HCEC 1CT (cell line): ENCODE measurements around the gene ADCYAP1R1.

Experiments
- DNase-seq: peaks from one replicate; pipeline ENCODE4 v3.0.0-alpha.2; 2017

Gene ADCYAP1R1

GRCh38 chr7:31044529-31044928 lies 7.6 kb upstream of the ADCYAP1R1 start:
- no peak for DNase-seq

DNA sequence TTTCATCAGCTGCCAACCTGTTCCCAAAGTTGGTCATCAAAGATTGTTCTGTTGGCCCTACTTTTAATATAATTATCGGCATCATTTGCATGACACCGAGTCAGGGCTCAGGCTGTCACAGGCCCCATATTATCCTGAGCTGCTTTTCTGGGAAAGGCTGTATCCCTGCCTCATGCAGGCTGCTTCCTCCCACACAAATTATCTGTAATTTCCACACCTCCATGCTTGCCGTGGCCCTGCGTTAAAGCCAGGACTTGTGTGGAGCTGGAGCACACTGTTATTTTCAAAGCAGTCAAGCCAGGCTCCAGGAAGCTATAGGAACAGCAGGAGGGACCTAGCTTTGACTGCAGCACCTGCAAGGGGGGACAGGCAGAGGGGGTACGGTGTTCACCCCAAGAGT lies 5.4 kb upstream of the ADCYAP1R1 start:
- DNase-seq, result no peak

GRCh38 chr7:31047313-31048146 lies 4.6 kb upstream of the ADCYAP1R1 start:
- no peak for DNase-seq

- no peak for DNase-seq
These were observed 2.9 kb upstream of the ADCYAP1R1 start for GRCh38 chr7:31049005-31049765.

- DNase-seq, result no peak
These were observed 356 bp downstream of the ADCYAP1R1 start for GRCh38 chr7:31052487-31052840.

DNA sequence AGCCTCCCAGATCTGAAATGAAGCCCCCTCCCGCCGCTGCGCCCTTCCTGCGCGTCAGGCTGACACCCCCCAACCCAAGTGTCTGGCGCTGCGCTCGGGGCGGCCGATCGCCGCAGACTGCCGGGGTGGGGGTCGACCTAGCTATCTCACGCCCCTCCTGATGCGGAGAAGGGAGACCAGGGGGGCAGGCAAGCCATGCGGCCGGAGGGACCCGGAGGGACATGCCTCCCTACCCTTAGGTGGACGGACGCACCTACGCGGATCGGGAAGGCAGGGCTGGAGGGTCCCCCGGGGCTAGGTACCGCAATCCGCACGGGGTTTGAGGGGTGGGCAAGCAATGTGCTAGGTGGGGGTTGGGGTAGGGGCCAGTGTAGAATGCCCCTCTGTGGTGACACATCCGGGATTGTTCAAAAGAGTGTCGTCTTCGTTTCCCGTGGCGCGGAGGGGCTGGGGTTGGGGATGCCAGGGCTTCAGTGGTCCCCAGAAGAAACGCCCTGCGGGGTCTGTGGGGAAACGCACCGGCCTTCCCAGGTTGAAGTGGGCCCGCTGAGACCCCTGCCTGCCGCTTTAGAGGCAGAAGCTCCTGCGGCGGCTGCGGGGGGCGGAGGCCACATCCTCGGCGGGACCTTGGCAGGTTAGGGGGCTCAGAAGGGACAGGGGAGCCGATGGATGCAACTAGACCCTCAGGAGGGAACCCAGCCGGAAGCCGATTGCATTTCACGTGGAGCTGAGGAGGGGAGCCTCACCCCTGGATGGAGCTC lies 913 bp downstream of the ADCYAP1R1 start:
- DNase-seq, result no peak

- no peak for DNase-seq
These were observed 1.9 kb downstream of the ADCYAP1R1 start for GRCh38 chr7:31053986-31054385.

- DNase-seq, result no peak
These were observed 2.6 kb downstream of the ADCYAP1R1 start for GRCh38 chr7:31054608-31055278.

DNA sequence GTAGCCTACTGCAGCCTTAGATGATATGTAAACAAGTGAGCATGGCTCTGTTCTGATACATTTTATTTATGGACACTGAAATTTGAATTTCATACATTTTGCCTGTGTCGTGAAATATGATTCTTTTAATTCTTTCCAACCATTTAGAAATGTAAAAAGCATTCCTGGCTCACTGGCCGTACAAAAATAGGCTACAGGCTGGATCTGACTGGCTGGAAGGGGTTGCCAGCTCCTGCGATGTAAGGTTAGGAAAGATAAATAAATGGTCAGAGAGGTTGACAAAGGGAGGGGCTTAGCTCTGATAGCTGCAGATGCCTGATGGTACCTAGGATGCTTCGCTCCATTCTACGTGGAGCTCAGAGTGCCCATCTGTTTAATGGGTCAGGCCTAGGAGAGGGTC lies 3.4 kb downstream of the ADCYAP1R1 start:
- DNase-seq, result no peak

- no peak for DNase-seq
These were observed 4.8 kb downstream of the ADCYAP1R1 start for GRCh38 chr7:31056775-31057346.

DNA sequence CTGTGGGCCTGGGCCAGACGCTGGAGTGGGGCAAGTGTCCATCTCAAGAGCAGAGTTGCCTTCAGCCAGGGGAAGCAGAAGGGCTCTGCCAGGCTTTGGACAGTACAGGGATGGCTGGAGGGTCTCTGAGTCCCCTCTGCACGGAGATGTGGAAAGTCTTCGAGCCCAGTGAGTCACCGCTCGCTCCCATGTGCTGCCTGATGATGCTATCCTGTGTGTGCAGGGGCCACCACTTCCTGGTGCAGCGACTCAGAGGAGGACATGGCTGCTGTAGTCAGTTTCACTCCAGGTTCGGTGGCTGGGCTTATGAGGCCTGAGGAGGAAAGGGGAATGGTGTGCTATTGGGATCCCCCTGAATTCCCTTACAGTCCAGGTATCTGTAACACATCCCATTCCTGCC lies 6.0 kb downstream of the ADCYAP1R1 start:
- DNase-seq, result peak; percentile 37

GRCh38 chr7:31058688-31059087 lies 6.6 kb downstream of the ADCYAP1R1 start:
- DNase-seq, result no peak

DNA sequence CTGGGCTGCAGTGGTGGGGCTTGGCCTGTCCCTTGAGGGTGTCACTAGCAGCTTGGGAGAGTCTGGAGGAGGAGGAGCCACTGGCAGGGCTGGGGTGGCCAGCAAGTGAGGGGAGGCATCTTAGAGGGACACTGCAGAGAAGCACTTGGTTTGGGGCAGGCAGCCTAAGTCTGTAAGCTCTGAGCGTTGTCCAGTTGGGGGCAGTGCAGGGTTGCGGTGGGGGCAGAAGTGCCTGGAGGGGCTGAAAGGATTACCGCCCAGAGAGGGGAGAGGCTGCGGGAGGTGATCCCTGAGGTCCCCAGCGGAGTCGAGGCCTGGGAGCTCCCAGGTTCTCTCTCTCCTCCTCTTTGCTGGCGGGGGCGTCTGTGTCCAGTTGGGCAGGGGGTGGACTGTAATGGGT lies 7.4 kb downstream of the ADCYAP1R1 start:
- no peak for DNase-seq

- no peak for DNase-seq
These were observed 9.1 kb downstream of the ADCYAP1R1 start for GRCh38 chr7:31061185-31061584.

DNA sequence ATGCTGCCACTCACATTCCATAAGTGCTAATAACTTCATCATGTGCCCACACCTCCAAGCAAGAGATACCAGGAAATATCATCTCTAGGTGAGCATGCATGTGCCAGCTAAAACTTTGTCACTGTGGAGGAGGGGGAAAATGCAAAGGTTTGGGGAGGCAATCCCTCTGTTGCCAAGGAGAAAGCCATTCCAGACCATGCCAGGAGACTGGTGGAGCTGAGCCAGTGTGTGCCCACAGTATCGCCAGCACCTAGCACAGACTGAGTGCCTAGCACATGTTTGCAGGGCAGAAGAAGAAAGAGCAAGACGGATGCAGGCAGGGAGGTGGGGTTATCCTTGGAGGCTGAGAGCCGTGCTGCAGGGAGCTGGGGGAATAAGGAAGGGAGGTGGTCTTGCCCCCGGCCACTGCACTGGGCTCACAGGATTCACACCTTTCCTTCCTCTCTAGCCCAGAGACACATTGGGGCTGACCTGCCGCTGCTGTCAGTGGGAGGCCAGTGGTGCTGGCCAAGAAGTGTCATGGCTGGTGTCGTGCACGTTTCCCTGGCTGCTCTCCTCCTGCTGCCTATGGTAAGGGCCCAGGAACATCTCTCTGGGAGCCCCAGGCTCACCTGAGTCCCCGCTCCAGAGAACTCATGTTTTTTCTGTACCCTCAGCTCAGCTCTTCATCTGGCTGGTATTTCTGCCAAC lies 10.8 kb downstream of the ADCYAP1R1 start:
- no peak for DNase-seq

DNA sequence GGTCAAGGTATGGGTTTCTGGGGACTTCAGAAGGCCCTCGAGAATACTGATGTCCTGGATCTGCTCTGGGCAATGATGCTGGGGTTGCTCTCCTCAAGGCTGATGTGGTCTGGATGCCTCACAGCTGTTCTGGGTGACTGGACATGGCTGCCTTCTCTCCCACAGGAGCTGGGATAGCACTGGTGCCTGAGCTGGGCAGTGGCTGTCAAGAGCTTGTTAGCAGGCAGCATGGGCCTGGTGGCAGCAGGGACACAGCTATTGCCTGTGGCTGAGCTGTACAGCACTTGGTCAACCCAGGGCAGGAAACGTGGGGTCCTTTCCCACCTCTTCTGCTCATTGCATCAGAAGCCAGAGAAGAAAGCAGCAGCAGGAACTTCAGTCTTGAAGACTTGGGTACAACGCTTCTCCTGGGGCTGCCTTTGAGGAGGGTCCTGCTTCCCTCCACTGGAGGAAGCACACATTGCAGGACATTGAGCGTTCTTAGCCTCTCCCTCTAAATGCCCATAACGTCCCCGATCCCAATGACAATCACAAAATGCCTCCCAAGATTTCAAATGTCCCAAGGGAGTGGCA lies 13.0 kb downstream of the ADCYAP1R1 start:
- no peak for DNase-seq

GRCh38 chr7:31065840-31066239 lies 13.7 kb downstream of the ADCYAP1R1 start:
- no peak for DNase-seq

GRCh38 chr7:31066516-31067130 lies 14.5 kb downstream of the ADCYAP1R1 start:
- DNase-seq, result no peak

DNA sequence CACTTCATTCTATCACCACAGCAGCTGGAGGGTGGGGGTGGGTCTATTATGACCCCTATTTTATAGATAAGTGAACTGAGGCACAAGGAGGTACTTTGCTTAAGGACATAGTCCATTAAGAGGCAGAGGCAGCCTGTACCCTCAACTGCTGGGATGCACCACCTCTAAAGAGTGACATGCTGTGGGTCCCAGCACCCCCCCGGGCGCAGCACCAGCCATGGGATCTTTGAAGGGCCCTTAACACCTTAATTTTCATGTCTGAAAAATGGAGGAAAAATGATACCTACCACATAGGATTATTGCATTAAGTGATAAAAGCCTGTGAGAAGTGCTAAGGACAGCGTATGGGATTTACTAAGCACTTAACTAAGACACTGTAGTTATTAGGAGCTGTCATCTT lies 15.4 kb downstream of the ADCYAP1R1 start:
- DNase-seq, result no peak

DNA sequence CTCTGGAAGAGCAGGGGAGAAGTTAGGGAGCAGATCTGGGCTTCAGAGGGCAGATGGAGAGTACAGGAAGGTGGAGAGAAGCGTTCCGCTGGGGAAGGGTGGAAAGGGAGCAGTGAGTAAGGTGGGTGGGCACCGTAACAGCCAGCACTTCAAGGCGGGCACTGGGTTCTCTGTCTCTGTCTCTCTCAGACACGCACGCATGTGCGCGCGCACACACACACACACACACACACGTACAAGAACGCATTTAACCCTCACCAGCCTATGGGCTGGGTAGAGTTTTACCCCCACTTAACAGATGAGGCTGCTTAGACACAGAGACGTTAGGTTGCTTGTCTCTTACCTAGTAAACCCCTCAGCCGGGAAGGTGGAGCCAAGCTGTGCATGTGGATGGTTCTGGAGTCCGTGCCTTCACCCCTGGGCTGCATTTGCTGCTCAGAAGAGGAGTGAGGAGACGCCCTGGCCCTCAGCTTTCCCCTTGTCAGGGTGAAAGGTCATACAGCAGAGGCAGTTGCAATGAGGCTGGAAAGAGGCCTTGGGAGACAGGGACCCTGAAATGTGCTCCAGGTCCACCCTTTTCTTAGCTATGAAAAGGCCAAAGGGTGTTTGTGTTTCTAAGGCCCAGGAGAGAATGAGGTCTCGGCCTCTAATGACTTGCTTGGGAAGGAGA lies 16.0 kb downstream of the ADCYAP1R1 start:
- DNase-seq, result no peak
